Immature natural killer cell (primary cell): Measurements from ENCODE around the gene KRT6C. TPM values are rescaled to one million over a fixed set of nuclear protein-coding genes. Genes with fewer than 3 reads are reported as not detected.
A peak's percentile ranks its signal among the peaks of the same experiment; 100 is the strongest.
"Not testable (repeated sequence)": the region's sequence is repeated elsewhere in the genome, so short reads cannot be mapped to it uniquely, and the experiment has no call there.

Experiments used
- DNase-seq, 3 donors: peaks; one replicate each; pipeline ENCODE4 v3.0.0; 2022; ENCODE audit warnings: mixed read lengths in 1 of 3
- H3K27ac Mint-ChIP-seq, 6 donors: one replicate each; pipeline ENCODE4 v1.8.0; 2020; ENCODE audit warnings: mixed read lengths in 6 of 6, mild to moderate bottlenecking in 5 of 6, inconsistent platforms in 4 of 6, moderate library complexity in 3 of 6
- H3K27me3 Mint-ChIP-seq, 3 donors: one replicate each; pipeline ENCODE4 v1.8.0; 2020 to 2021; ENCODE audit warnings: low read depth in 3 of 3, mild to moderate bottlenecking in 3 of 3, mixed read lengths in 3 of 3, moderate library complexity in 3 of 3, inconsistent platforms in 1 of 3
- H3K36me3 Mint-ChIP-seq, 3 donors: one replicate each; pipeline ENCODE4 v1.8.0; 2020; ENCODE audit warnings: mixed read lengths in 3 of 3, inconsistent platforms in 2 of 3, mild to moderate bottlenecking in 2 of 3
- H3K4me1 Mint-ChIP-seq, 2 donors: one replicate each; pipeline ENCODE4 v1.8.0; 2020; ENCODE audit warnings: inconsistent platforms in 2 of 2, mild to moderate bottlenecking in 2 of 2, mixed read lengths in 2 of 2, moderate library complexity in 1 of 2
- H3K4me3 Mint-ChIP-seq, 5 donors: one replicate each; pipeline ENCODE4 v1.8.0; 2020; ENCODE audit warnings: mild to moderate bottlenecking in 5 of 5, mixed read lengths in 5 of 5, inconsistent platforms in 3 of 5, moderate library complexity in 3 of 5
- H3K9me3 Mint-ChIP-seq, 6 donors: one replicate each; pipeline ENCODE4 v1.8.0; 2020; ENCODE audit warnings: mild to moderate bottlenecking in 6 of 6, mixed read lengths in 6 of 6, inconsistent platforms in 4 of 6, moderate library complexity in 3 of 6
- polyA plus RNA-seq, 3 donors: library from polyadenylated mRNA; unstranded; fragments of 300-500 nt; fragmentation: Illumina TruSeq; gene quantifications; one replicate each; pipeline ENCODE4 v1.2.3, GENCODE V29; 2021

Gene KRT6C
- polyA plus RNA-seq, 3 donors from 2014 or later, result not detected

GRCh38 chr12:52461693-52462092 lies 11.9 kb downstream of the KRT6C start:
- Mint-ChIP-seq H3K27me3 (peaks cover 2 to 7% (median 2%) of the 10 kb centered on the region in 3 donors), H3K9me3 (no peaks in the 10 kb centered on the region), H3K4me3 (no peak overlapping the region), H3K27ac (no peak overlapping the region), H3K36me3 (peaks cover 0 to 4% (median 0%) of the 10 kb centered on the region in 3 donors), H3K4me1 (no peaks in the 10 kb centered on the region)
- no peak for DNase-seq

- Mint-ChIP-seq H3K27ac (no peak overlapping the region), H3K36me3 (peaks cover 0 to 4% (median 0%) of the 10 kb centered on the region in 3 donors), H3K9me3 (no peaks in the 10 kb centered on the region), H3K4me3 (no peak overlapping the region), H3K27me3 (peaks cover 2 to 7% (median 2%) of the 10 kb centered on the region in 3 donors), H3K4me1 (peaks cover 13 to 22% of the 10 kb centered on the region in 2 donors)
- no peak for DNase-seq
Measured at GRCh38 chr12:52458861-52459260, 14.7 kb downstream of the KRT6C start.

GRCh38 chr12:52455821-52456220 lies 17.8 kb downstream of the KRT6C start:
- H3K4me1 Mint-ChIP-seq, result peaks cover 13 to 22% of the 10 kb centered on the region in 2 donors
- no peak overlapping the region for H3K27ac Mint-ChIP-seq
- H3K27me3 Mint-ChIP-seq, result peaks cover 0 to 7% (median 2%) of the 10 kb centered on the region in 3 donors
- no peak for DNase-seq
- peaks cover 0 to 4% (median 0%) of the 10 kb centered on the region in 3 donors for H3K36me3 Mint-ChIP-seq
- no peak overlapping the region for H3K4me3 Mint-ChIP-seq
- no peaks in the 10 kb centered on the region for H3K9me3 Mint-ChIP-seq

DNA sequence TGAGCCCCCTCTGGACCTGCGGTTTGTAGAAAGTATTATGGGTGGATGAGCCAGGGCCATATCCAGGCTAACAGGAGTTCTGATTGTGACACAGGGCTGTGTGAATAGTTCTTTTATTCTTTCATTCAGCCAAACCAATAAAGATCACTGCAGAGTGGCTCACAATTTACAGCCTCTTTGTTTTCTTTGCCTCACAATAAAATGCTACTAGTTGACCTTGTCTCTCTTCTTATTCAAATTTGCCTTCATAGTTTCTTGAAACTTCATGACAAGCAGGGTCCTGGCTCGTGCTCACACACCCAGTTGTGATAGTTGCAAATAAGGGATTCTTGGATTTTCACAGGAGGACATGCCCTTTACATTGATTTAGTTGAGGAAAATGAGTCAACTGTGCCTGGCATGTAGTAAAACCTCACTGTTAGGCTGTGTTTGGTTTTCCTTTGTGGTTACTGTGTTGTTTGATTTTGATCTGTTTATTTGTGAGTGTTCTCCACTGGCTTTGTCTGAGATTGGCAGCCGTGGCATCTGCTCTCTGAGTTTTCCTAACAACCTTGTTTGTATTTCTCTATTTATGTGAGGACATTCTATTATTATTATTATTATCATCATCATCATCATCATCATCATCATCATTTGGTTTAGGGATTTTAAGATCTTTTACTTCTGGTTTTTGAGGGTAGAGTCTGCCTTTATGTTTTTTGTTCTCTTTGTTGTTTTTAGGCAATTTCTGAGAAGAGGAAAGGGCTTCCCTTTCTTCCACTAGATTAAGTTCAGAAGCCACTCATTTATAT lies 19.0 kb downstream of the KRT6C start:
- Mint-ChIP-seq H3K4me3 (peak overlapping the region in 1 of 5 donors; percentile 9), H3K27me3 (peaks cover 0 to 4% (median 4%) of the 10 kb centered on the region in 3 donors), H3K27ac (peak overlapping the region in 1 of 6 donors; percentile 19), H3K4me1 (peaks cover 13 to 22% of the 10 kb centered on the region in 2 donors), H3K9me3 (no peaks in the 10 kb centered on the region), H3K36me3 (peaks cover 0 to 4% (median 0%) of the 10 kb centered on the region in 3 donors)
- peak in 1 of 3 donors; percentile 7 for DNase-seq

GRCh38 chr12:52452101-52452500 lies 21.5 kb downstream of the KRT6C start, which contains the start of gene KRT6B:
Gene KRT6B, minus strand, starts transcription at chr12:52452146. Its CDS starts 68 bp downstream, at chr12:52452078.
- H3K27ac Mint-ChIP-seq, result no peak within 1 kb of the TSS
- H3K4me1 Mint-ChIP-seq, result peaks cover 29% of the 10 kb centered on the region in 2 donors
- H3K4me3 Mint-ChIP-seq, result no peak within 1 kb of the TSS
- H3K36me3 Mint-ChIP-seq, result no peaks in the 10 kb centered on the region
- H3K27me3 Mint-ChIP-seq, result peaks cover 0 to 2% (median 1%) of the 10 kb centered on the region in 3 donors
- DNase-seq, result no peak
- no peaks in the 10 kb centered on the region for H3K9me3 Mint-ChIP-seq

- H3K4me1 Mint-ChIP-seq, result peaks cover 21 to 28% of the 10 kb centered on the region in 2 donors
- DNase-seq, result peak in 1 of 3 donors; percentile 8
- H3K9me3 Mint-ChIP-seq, result peaks cover 0 to 2% (median 0%) of the 10 kb centered on the region in 6 donors
- H3K27ac Mint-ChIP-seq, result peak overlapping the region in 2 of 6 donors; percentile 46 to 58
- H3K36me3 Mint-ChIP-seq, result no peaks in the 10 kb centered on the region
- peaks cover 0 to 4% (median 3%) of the 10 kb centered on the region in 3 donors for H3K27me3 Mint-ChIP-seq
- peak overlapping the region in 2 of 5 donors; percentile 8 to 23 for H3K4me3 Mint-ChIP-seq
Measured at GRCh38 chr12:52448228-52448627, 25.4 kb downstream of the KRT6C start.

DNA sequence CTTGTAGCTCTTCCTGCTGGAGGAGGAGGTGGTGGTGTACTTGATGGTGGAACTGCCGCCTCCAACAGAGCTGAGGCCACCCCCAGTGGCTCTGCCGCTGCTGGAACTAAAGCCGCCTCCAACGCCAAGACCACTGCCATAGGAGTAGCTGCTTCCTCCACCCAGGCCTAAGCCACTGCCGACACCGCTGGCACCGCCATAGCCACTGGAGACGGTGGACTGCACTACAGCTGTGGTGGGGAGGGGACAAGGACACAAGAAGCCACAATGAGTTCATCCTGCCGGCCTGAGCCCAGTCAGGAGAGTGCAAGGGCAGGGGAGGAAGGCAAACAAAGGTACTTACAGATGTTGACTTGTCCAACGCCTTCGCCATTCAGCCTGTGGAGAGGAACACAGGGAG lies 26.4 kb downstream of the KRT6C start:
- not testable (repeated sequence) for H3K4me3 Mint-ChIP-seq

DNA sequence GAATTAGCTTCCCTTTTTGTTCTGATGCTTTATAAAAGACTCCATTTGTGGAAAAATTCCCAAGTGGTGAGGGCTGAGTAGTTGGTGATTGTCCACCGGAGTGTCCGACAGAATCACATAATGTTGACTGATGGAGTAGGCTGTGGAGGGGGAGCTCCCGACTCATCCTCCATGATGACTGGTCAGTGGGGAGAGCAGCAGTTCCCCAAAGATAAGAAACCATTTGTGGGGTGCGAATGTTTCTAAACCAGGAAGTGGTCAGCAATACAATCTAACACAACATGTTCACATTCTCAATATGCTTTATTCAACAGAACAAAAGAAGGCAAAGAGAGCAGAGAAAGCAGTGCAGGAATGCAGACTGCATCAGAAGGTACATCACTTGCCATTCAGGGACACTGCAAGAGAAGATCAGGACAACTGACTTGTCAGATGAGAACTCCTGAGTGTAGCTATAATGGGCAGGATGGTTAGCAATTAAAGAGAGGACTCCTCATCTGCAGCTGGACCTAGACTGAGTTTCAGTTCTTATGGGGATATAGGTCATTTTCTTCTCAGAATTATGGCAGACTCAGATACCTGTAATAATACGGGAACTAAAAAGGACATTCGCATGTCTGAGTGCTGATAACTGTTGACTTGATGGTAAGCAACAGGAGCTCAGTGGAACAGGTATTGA lies 27.1 kb downstream of the KRT6C start:
- no peak for DNase-seq
- Mint-ChIP-seq H3K27me3 (peaks cover 4 to 9% (median 6%) of the 10 kb centered on the region in 3 donors), H3K27ac (peak overlapping the region in 4 of 6 donors; percentile 13 to 66 (median 45)), H3K9me3 (peaks cover 0 to 4% (median 0%) of the 10 kb centered on the region in 6 donors), H3K36me3 (no peaks in the 10 kb centered on the region), H3K4me3 (peak overlapping the region in 2 of 5 donors; percentile 17 to 72), H3K4me1 (peaks cover 21 to 28% of the 10 kb centered on the region in 2 donors)

More for the DNA sequence above, 26.4 kb downstream of the KRT6C start:
- not testable (repeated sequence) for H3K27me3 Mint-ChIP-seq, DNase-seq, H3K27ac Mint-ChIP-seq, H3K36me3 Mint-ChIP-seq, H3K9me3 Mint-ChIP-seq
- H3K4me1 Mint-ChIP-seq, result peaks cover 21 to 28% of the 10 kb centered on the region in 2 donors

- Mint-ChIP-seq H3K4me3 (no peak overlapping the region), H3K27me3 (peaks cover 6 to 13% (median 8%) of the 10 kb centered on the region in 3 donors), H3K9me3 (peaks cover 0 to 4% (median 0%) of the 10 kb centered on the region in 6 donors), H3K4me1 (peaks cover 21 to 28% of the 10 kb centered on the region in 2 donors), H3K36me3 (no peaks in the 10 kb centered on the region), H3K27ac (no peak overlapping the region)
- no peak for DNase-seq
Measured at GRCh38 chr12:52445876-52446275, 27.7 kb downstream of the KRT6C start.

DNA sequence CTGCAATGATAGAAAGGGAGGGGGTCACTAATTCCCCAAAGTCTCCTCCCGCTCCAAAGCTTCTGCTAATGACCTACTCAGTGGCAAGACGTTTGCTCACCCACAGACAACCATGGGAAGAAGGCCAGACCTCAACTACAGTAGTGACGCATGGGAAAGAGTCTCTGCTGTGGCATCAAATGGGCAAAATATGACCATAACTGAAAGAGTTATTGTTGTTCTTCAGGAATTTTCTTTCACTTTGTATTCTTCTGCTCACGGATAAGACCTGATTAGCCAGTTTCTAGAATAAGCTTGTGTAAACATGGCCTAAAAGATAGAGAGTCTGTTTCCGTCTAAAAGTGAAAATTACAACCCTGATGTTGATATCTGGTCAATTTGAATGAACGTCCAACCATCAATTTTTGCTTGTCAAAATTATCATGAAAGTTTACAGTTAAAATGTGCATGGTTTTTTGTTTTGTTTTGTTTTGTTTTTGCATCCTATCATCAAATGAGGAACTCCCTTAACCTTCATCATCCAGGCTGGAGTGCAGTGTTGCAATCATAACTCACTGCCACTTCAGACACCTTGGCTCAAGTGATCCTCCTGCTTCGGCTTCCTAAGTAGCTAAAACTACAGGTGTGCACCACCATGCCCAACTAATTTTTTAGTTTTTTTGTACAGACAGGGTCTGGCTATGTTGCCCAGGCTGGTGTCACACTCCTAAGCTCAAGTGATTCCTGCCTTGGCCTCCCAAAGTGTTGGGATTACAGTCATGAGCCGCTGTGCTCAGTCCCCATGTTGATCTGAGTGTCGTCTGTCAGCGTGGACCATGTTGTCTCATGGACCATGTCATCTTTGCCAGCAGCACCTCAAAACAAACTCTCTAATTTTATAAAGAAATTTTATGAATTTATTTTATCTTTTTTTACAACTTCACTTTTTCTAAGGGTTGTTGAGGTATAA lies 28.7 kb downstream of the KRT6C start:
- peaks cover 6 to 16% (median 9%) of the 10 kb centered on the region in 3 donors for H3K27me3 Mint-ChIP-seq
- H3K9me3 Mint-ChIP-seq, result peaks cover 0 to 4% (median 0%) of the 10 kb centered on the region in 6 donors
- no peak for DNase-seq
- no peak overlapping the region for H3K27ac Mint-ChIP-seq
- peaks cover 21 to 28% of the 10 kb centered on the region in 2 donors for H3K4me1 Mint-ChIP-seq
- no peaks in the 10 kb centered on the region for H3K36me3 Mint-ChIP-seq
- H3K4me3 Mint-ChIP-seq, result no peak overlapping the region

- H3K9me3 Mint-ChIP-seq, result peaks cover 0 to 4% (median 0%) of the 10 kb centered on the region in 6 donors
- H3K27me3 Mint-ChIP-seq, result peaks cover 6 to 14% (median 9%) of the 10 kb centered on the region in 3 donors
Measured at GRCh38 chr12:52443966-52444365, 29.6 kb downstream of the KRT6C start.

DNA sequence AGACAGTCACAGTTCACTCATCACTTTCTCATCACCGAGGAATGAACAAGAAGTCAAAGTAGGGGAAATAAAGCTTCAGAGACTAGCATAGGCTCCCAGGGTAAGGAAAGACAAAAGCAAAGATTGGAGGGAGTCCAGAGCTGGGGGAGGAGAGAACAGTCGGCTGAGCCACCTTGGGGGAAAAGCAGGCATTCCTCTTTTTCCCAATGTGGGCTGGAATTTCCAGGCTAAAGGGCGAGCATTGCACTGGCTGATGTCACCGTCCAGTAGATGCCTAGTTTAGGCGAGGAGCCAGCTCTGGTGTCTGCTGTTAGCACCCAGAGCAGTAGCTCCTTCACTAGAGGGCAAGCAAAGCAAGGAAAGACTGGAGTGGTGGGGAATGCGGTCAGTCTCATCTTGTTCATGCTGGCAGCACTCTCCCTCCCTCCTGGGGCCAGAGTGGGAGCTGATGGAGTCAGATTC lies 31.0 kb downstream of the KRT6C start:
- H3K4me3 Mint-ChIP-seq, result no peak overlapping the region
- H3K36me3 Mint-ChIP-seq, result no peaks in the 10 kb centered on the region
- no peak overlapping the region for H3K27ac Mint-ChIP-seq
- peaks cover 5 to 14% (median 9%) of the 10 kb centered on the region in 3 donors for H3K27me3 Mint-ChIP-seq
- H3K4me1 Mint-ChIP-seq, result peaks cover 13 to 14% of the 10 kb centered on the region in 2 donors
- no peak for DNase-seq
- peaks cover 0 to 4% (median 0%) of the 10 kb centered on the region in 6 donors for H3K9me3 Mint-ChIP-seq

More at GRCh38 chr12:52443966-52444365, 29.6 kb downstream of the KRT6C start:
- no peak overlapping the region for H3K27ac Mint-ChIP-seq
- no peak overlapping the region for H3K4me3 Mint-ChIP-seq
- no peak for DNase-seq
- no peaks in the 10 kb centered on the region for H3K36me3 Mint-ChIP-seq
- H3K4me1 Mint-ChIP-seq, result peaks cover 21 to 27% of the 10 kb centered on the region in 2 donors
